Activated CD4-positive, alpha-beta T cell treated with anti-CD3 and anti-CD28 coated beads, Interleukin-2, amount 50 U/mL, for 4 hours (primary cell): Measurements from ENCODE around the gene CALD1.
A peak's percentile ranks its signal among the peaks of the same experiment; 100 is the strongest.

Source experiments
- DNase-seq, 2 experiments: peaks; one replicate each; pipeline ENCODE4 v3.0.0-alpha.2; 2020

Gene CALD1

GRCh38 chr7:134829380-134829986 lies 50.0 kb downstream of the CALD1 start:
- DNase-seq: no peak

- DNase-seq: no peak
Observed at GRCh38 chr7:134831862-134832261, 52.4 kb downstream of the CALD1 start.

- DNase-seq: no peak
Observed at GRCh38 chr7:134832367-134832766, 52.9 kb downstream of the CALD1 start.

GRCh38 chr7:134834689-134835462 lies 55.4 kb downstream of the CALD1 start:
- no peak for DNase-seq

GRCh38 chr7:134835463-134835823 lies 56.0 kb downstream of the CALD1 start:
- no peak for DNase-seq

GRCh38 chr7:134836447-134836846 lies 57.0 kb downstream of the CALD1 start:
- DNase-seq: no peak

GRCh38 chr7:134839298-134839697 lies 59.9 kb downstream of the CALD1 start:
- no peak for DNase-seq

- DNase-seq: no peak
Observed at GRCh38 chr7:134842062-134842461, 62.6 kb downstream of the CALD1 start.

- DNase-seq: no peak
Observed at GRCh38 chr7:134842886-134843430, 63.5 kb downstream of the CALD1 start.

GRCh38 chr7:134844200-134844599 lies 64.8 kb downstream of the CALD1 start:
- DNase-seq: no peak

- no peak for DNase-seq
Observed at GRCh38 chr7:134845461-134845860, 66.0 kb downstream of the CALD1 start.

GRCh38 chr7:134847851-134848588 lies 68.6 kb downstream of the CALD1 start:
- no peak for DNase-seq

- DNase-seq: no peak
Observed at GRCh38 chr7:134850066-134850465, 70.6 kb downstream of the CALD1 start.

- DNase-seq: no peak
Observed at GRCh38 chr7:134851141-134851540, 71.7 kb downstream of the CALD1 start.

- DNase-seq: no peak
Observed at GRCh38 chr7:134852625-134853024, 73.2 kb downstream of the CALD1 start.

- no peak for DNase-seq
Observed at GRCh38 chr7:134854816-134855215, 75.4 kb downstream of the CALD1 start.

GRCh38 chr7:134855442-134855841 lies 76.0 kb downstream of the CALD1 start:
- DNase-seq: no peak

GRCh38 chr7:134856091-134856490 lies 76.7 kb downstream of the CALD1 start:
- no peak for DNase-seq

GRCh38 chr7:134856691-134857090 lies 77.3 kb downstream of the CALD1 start:
- no peak for DNase-seq

- no peak for DNase-seq
Observed at GRCh38 chr7:134857958-134858357, 78.5 kb downstream of the CALD1 start.

- no peak for DNase-seq
Observed at GRCh38 chr7:134859783-134860182, 80.3 kb downstream of the CALD1 start.

- peak; percentile 11 to 21 for DNase-seq
Observed at GRCh38 chr7:134865001-134865845, 85.8 kb downstream of the CALD1 start.

- DNase-seq: no peak
Observed at GRCh38 chr7:134866617-134867016, 87.2 kb downstream of the CALD1 start.
